OCI-LY1 (cell line): ENCODE data around the gene OGDHL.

Source experiments
- CTCF ChIP-seq: fragments of 200-600 bp; sonication (generic), shearing (Covaris generic); IDR thresholded peaks from 2 replicates; pipeline ENCODE4 v1.5.1; 2017; ENCODE audit warnings: mild to moderate bottlenecking, antibody characterized with exemption, low read length, moderate library complexity, mixed read lengths
- EZH2 ChIP-seq: fragments of 200-600 bp; sonication (generic), shearing (Covaris generic); IDR thresholded peaks from 2 replicates; pipeline ENCODE4 v1.8.0; 2017; ENCODE audit warnings: borderline replicate concordance, mixed run types, mild to moderate bottlenecking, antibody characterized with exemption, low read length, moderate library complexity, mixed read lengths

GRCh38 chr10:49694466-49694865 is 67.7 kb downstream of the OGDHL start:
- no peak for TF ChIP-seq CTCF
- no peak for TF ChIP-seq EZH2
